Smooth muscle cell (in vitro differentiated cells): Measurements from ENCODE around the gene KIDINS220. TPM values are rescaled to one million over a fixed set of nuclear protein-coding genes. Genes with fewer than 3 reads are reported as not detected.

Experiments
- DNase-seq: peaks from one replicate; lab custom pipeline; 2025; ENCODE audit not compliant: unreplicated experiment; lab: John Stamatoyannopoulos, UW
- H2AFZ ChIP-seq: fragments of 200-600 bp; sonication (generic); 2 replicates; pipeline ENCODE4 v1.6.0; 2016; ENCODE audit warnings: antibody characterized with exemption, low read depth, mild to moderate bottlenecking
- H3F3A ChIP-seq: fragments of 200-600 bp; sonication (generic); 2 replicates; pipeline ENCODE4 v1.6.0; 2017; ENCODE audit warnings: antibody characterized with exemption, low read depth
- H3K27ac ChIP-seq: fragments of 200-600 bp; sonication (generic); 2 replicates; pipeline ENCODE4 v1.5.1; 2016; ENCODE audit warnings: low read depth, mild to moderate bottlenecking
- H3K27me3 ChIP-seq: fragments of 200-600 bp; sonication (generic); 2 replicates; pipeline ENCODE4 v1.6.1; 2016; ENCODE audit warnings: low read depth, mild to moderate bottlenecking
- H3K36me3 ChIP-seq: fragments of 200-600 bp; sonication (generic); 2 replicates; pipeline ENCODE4 v1.5.1; 2016; ENCODE audit warnings: low read depth
- H3K4me1 ChIP-seq: fragments of 200-600 bp; sonication (generic); 2 replicates; pipeline ENCODE4 v1.5.1; 2016; ENCODE audit warnings: low read depth
- H3K4me2 ChIP-seq: fragments of 200-600 bp; sonication (generic); 2 replicates; pipeline ENCODE4 v1.6.0; 2016; ENCODE audit warnings: mild to moderate bottlenecking
- H3K4me3 ChIP-seq: fragments of 200-600 bp; sonication (generic); 2 replicates; pipeline ENCODE4 v1.5.1; 2016; ENCODE audit warnings: mild to moderate bottlenecking
- H3K79me2 ChIP-seq: fragments of 200-600 bp; sonication (generic); 2 replicates; pipeline ENCODE4 v1.6.0; 2016; ENCODE audit warnings: low read depth, mild to moderate bottlenecking
- H3K9ac ChIP-seq: fragments of 200-600 bp; sonication (generic); 2 replicates; pipeline ENCODE4 v1.6.0; 2016; ENCODE audit warnings: low read depth
- H3K9me3 ChIP-seq: fragments of 200-600 bp; sonication (generic); replicated peaks from 2 replicates; pipeline ENCODE4 v1.5.1; 2016; ENCODE audit warnings: low read depth
- H4K20me1 ChIP-seq: fragments of 200-600 bp; sonication (generic); 2 replicates; pipeline ENCODE4 v1.6.0; 2016; ENCODE audit warnings: low read depth
- WGBS: methylation state at CpG from one replicate; pipeline ENCODE4 v1.1.7; 2016; ENCODE audit warnings: low lambda C conversion rate; 5-methylcytosine and 5-hydroxymethylcytosine counted together
- polyA plus RNA-seq: library from polyadenylated mRNA; unstranded; fragments of >200 nt; fragmentation: Nextera tagmentation; extraction: Ambion mirVana; gene quantifications from 2 replicates; pipeline ENCODE4 v1.2.1, GENCODE V29; 2016
- total RNA-seq: library from RNA; depleted of rRNA; stranded (reverse); fragments of >200 nt; gene quantifications from 2 replicates; pipeline ENCODE4 v1.2.3, GENCODE V29; 2014
- TF ChIP-seq, protein P1 (sequence below): fragments of 200-600 bp; sonication (generic); IDR thresholded peaks from 2 replicates; pipeline ENCODE4 v1.5.1; 2017; ENCODE audit warnings: borderline replicate concordance, mild to moderate bottlenecking, antibody characterized with exemption; ENCODE audit not compliant: insufficient read depth, poor library complexity, severe bottlenecking

Gene KIDINS220
- total and polyA plus RNA-seq, 2 experiments from 2014 or later: 17.8 to 54.9 TPM

DNA sequence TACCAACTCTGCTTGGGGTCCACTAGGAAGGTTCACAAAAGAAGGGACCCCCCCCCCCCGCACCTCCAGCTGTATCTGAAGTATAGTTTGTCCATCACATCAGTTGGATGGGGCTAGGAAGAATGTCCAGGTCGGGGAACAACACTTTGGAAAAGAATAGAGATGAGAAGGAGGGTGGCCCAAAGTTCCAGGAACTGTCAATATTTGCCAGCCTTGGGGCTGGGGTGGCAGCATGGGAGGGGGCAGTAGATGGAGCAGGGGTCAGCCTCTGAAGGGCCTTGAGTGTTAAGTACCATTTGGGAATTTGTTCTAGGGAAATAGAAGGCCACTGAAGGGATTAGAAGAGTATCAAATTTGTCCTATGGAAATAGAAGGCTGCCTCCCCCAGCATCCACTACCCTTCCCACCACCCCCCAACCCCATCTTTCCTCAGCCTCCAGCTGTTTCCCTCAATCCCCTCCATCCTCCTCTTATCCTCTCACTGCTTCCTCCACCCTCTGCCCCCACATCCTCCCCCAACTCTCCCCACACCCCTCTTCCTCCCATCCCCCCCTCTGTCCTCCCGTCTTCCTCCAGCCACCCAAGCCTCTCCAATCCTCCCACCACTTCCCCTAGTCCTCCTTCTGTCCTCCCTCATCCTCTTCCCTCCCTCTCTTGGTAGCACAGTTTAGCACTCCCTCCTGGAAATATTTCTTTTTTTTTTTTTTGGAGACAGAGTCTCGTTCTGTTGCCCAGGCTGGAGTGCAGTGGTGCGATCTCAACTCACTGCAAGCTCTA, 2.0 kb upstream of the KIDINS220 start:
- peaks cover 11% of the 10 kb centered on the region for H3K4me1 ChIP-seq
- 89% methylated on average over 3 of the region's 5 CpGs for WGBS
- no peak overlapping the region for H3K4me3 ChIP-seq
- H3K79me2 ChIP-seq: peaks cover 33% of the 10 kb centered on the region
- no peaks in the 10 kb centered on the region for H3K27me3 ChIP-seq
- no peak overlapping the region for H3K9ac ChIP-seq
- no peak overlapping the region for H3K4me2 ChIP-seq
- no peaks in the 10 kb centered on the region for H3F3A ChIP-seq
- H3K27ac ChIP-seq: no peak overlapping the region
- TF ChIP-seq, protein P1, sequence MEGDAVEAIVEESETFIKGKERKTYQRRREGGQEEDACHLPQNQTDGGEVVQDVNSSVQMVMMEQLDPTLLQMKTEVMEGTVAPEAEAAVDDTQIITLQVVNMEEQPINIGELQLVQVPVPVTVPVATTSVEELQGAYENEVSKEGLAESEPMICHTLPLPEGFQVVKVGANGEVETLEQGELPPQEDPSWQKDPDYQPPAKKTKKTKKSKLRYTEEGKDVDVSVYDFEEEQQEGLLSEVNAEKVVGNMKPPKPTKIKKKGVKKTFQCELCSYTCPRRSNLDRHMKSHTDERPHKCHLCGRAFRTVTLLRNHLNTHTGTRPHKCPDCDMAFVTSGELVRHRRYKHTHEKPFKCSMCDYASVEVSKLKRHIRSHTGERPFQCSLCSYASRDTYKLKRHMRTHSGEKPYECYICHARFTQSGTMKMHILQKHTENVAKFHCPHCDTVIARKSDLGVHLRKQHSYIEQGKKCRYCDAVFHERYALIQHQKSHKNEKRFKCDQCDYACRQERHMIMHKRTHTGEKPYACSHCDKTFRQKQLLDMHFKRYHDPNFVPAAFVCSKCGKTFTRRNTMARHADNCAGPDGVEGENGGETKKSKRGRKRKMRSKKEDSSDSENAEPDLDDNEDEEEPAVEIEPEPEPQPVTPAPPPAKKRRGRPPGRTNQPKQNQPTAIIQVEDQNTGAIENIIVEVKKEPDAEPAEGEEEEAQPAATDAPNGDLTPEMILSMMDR: no peak
- no peak overlapping the region for H2AFZ ChIP-seq
- H3K9me3 ChIP-seq: no peaks in the 10 kb centered on the region
- DNase-seq: no peak
- no peaks in the 10 kb centered on the region for H3K36me3 ChIP-seq
- H4K20me1 ChIP-seq: peaks cover 20% of the 10 kb centered on the region

DNA sequence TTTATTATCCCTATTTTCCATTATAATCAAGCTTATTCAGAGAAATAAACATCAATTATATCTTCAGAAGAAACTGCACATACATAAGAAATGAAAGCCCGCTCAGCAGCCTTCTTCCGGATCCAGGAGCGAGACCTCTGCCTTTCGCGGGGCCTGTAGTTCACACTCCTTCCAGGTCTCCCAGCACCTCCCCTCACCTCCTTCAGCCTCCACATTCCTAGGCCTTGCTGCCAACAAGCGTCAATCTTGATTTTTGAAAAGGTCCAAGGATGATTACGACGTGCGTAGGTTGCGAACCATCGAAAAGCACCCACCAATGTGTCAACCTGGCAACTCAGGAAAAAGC, 355 bp upstream of the KIDINS220 start:
- 74% methylated on average over 11 of the region's 11 CpGs for WGBS
- TF ChIP-seq, protein P1: no peak

DNA sequence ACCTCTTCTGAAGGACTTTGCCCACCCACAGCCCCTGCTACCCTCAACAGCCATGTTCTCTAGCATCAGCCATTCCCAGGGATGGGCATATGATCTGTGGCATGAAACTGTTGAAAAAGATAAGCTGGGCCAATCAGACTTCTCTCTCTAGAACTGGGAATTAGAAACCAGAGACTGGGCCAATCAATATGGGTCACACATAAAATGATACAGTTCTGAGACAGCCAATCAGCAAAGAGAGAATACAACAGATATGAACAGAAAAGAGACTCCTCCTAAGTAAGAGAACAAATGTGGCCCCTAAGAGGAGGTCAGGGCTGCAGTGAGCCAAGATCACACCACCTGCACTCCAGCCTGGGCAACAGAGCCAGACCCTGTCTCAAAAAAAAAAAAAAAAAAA, 2.1 kb downstream of the KIDINS220 start:
- Histone ChIP-seq H3K4me2 (no peak overlapping the region), H4K20me1 (peaks cover 61% of the 10 kb centered on the region), H3K4me3 (no peak overlapping the region), H3K4me1 (peaks cover 11% of the 10 kb centered on the region), H3K27ac (no peak overlapping the region), H3K9me3 (no peaks in the 10 kb centered on the region), H3F3A (no peaks in the 10 kb centered on the region), H3K36me3 (no peaks in the 10 kb centered on the region), H2AFZ (no peak overlapping the region), H3K27me3 (no peaks in the 10 kb centered on the region), H3K79me2 (peaks cover 74% of the 10 kb centered on the region), H3K9ac (no peak overlapping the region)
- TF ChIP-seq, protein P1: no peak
- no peak for DNase-seq

More for the DNA sequence above, 355 bp upstream of the KIDINS220 start:
- Histone ChIP-seq H3K27me3 (no peaks in the 10 kb centered on the region), H2AFZ (peak overlapping the region; percentile 9), H3K9me3 (no peaks in the 10 kb centered on the region), H3K4me3 (peak overlapping the region; percentile 81), H4K20me1 (peaks cover 36% of the 10 kb centered on the region), H3K9ac (no peak overlapping the region), H3K79me2 (peaks cover 49% of the 10 kb centered on the region), H3K27ac (no peak overlapping the region), H3F3A (no peaks in the 10 kb centered on the region), H3K36me3 (no peaks in the 10 kb centered on the region), H3K4me1 (peaks cover 11% of the 10 kb centered on the region), H3K4me2 (peak overlapping the region; percentile 60)
- DNase-seq: no peak

DNA sequence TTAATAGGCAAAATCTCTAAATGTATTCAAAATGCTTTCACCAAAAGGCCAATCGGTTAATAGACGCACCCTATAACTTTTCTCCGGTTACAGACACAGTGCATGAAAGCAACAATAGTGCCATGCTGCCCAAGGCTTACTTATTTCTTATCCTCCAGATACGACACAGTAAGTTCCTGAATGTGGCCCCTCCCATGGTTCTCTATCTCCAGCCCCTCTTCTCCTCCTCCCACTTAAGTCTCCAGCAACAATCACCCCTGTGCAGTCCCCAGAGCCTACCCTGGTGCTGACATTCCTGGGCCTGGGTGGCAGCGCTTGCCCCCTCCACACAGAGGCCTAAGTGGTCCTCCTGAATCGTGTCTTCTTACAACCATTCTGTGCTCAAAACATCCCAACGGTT, 3.6 kb downstream of the KIDINS220 start:
- H3K79me2 ChIP-seq: peaks cover 87% of the 10 kb centered on the region
- H3K27ac ChIP-seq: no peak overlapping the region
- no peaks in the 10 kb centered on the region for H3K9me3 ChIP-seq
- DNase-seq: no peak
- no peaks in the 10 kb centered on the region for H3K36me3 ChIP-seq
- peaks cover 11% of the 10 kb centered on the region for H3K4me1 ChIP-seq
- peaks cover 75% of the 10 kb centered on the region for H4K20me1 ChIP-seq
- 93% methylated on average over 7 of the region's 7 CpGs for WGBS
- no peak overlapping the region for H2AFZ ChIP-seq
- H3K4me2 ChIP-seq: no peak overlapping the region
- H3F3A ChIP-seq: no peaks in the 10 kb centered on the region
- TF ChIP-seq, protein P1: no peak
- H3K27me3 ChIP-seq: no peaks in the 10 kb centered on the region
- no peak overlapping the region for H3K9ac ChIP-seq
- no peak overlapping the region for H3K4me3 ChIP-seq
